Left ventricle myocardium inferior (tissue), 1 donor: ENCODE results near the gene UHRF1. TPM values are rescaled to one million over a fixed set of nuclear protein-coding genes. Genes with fewer than 3 reads are reported as not detected.

ENCODE experiments used
- DNase-seq: peaks from one replicate; pipeline ENCODE4 v3.0.0-alpha.2; 2020
- H3K27ac ChIP-seq: fragments of 200-600 bp; replicated peaks from 2 replicates; pipeline ENCODE4 v1.8.0; 2021
- H3K27me3 ChIP-seq: fragments of 200-600 bp; 2 replicates; pipeline ENCODE4 v1.8.0; 2021; ENCODE audit warnings: low read depth
- H3K36me3 ChIP-seq: fragments of 200-600 bp; 2 replicates; pipeline ENCODE4 v1.8.0; 2021
- H3K4me1 ChIP-seq: fragments of 200-600 bp; 2 replicates; pipeline ENCODE4 v1.8.0; 2021
- H3K4me3 ChIP-seq: fragments of 200-600 bp; 2 replicates; pipeline ENCODE4 v1.8.0; 2021; ENCODE audit warnings: mild to moderate bottlenecking, moderate library complexity
- H3K9me3 ChIP-seq: fragments of 200-600 bp; replicated peaks from 2 replicates; pipeline ENCODE4 v1.8.0; 2021
- intact Hi-C: fragments of 100-400 bp; cut with micrococcal nuclease; formaldehyde crosslinking; loops from one replicate; pipeline ENCODE4 v1.11.0; 2022
- total RNA-seq: library from RNA; stranded (reverse); fragmentation: NEBNext Ultra II Directional; extraction: Animal tissue kit (Norgen Biotek cat#: 25700); gene quantifications from one replicate; pipeline ENCODE4 v1.2.1, GENCODE V29; 2021
- TF ChIP-seq, protein P1 (sequence below): fragments of 200-600 bp; IDR thresholded peaks from 2 replicates; pipeline ENCODE4 v1.8.0; 2021; ENCODE audit warnings: antibody characterized with exemption, mild to moderate bottlenecking, borderline replicate concordance
- donor health status: DM: no; HTN: yes; CAD: no; lungs with severe emphysema.

The UHRF1 gene
- total RNA-seq, 1 donor from 2014 or later = 1.3 TPM

- H3K36me3 ChIP-seq = no peaks in the 10 kb centered on the region
- no peaks in the 10 kb centered on the region for H3K9me3 ChIP-seq
- TF ChIP-seq, protein P1, sequence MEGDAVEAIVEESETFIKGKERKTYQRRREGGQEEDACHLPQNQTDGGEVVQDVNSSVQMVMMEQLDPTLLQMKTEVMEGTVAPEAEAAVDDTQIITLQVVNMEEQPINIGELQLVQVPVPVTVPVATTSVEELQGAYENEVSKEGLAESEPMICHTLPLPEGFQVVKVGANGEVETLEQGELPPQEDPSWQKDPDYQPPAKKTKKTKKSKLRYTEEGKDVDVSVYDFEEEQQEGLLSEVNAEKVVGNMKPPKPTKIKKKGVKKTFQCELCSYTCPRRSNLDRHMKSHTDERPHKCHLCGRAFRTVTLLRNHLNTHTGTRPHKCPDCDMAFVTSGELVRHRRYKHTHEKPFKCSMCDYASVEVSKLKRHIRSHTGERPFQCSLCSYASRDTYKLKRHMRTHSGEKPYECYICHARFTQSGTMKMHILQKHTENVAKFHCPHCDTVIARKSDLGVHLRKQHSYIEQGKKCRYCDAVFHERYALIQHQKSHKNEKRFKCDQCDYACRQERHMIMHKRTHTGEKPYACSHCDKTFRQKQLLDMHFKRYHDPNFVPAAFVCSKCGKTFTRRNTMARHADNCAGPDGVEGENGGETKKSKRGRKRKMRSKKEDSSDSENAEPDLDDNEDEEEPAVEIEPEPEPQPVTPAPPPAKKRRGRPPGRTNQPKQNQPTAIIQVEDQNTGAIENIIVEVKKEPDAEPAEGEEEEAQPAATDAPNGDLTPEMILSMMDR = no peak
- no peak overlapping the region for H3K4me3 ChIP-seq
- no peak overlapping the region for H3K27ac ChIP-seq
- intact Hi-C loops = no loop called here
- no peaks in the 10 kb centered on the region for H3K27me3 ChIP-seq
- DNase-seq = no peak
- H3K4me1 ChIP-seq = no peaks in the 10 kb centered on the region
These were observed 13.4 kb downstream of the UHRF1 start for GRCh38 chr19:4922530-4923275.

DNA sequence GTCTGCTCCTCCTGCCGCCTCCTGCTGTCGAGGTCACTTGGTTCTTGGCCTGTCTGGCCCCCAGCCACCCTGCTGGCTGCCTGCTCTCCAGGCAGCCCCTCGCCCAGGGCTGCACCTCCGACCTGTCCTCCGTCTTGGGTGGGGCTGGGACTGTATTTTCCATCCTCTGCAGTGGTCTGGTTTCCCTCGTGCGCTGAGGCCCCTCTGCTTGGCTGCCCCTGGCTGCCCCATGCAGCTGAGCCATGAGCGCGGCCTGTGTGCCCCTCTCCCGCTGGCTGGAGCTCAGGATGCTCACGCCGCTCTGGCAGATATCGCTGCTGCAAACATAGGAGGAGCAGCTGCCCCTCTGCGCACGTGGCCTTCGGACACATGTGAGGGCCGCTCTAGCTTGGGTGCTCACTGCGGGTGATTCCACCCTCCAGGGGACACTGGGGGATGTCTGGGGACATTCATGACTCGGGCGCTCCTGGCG is 14.0 kb downstream of the UHRF1 start:
- H3K27me3 ChIP-seq = no peaks in the 10 kb centered on the region
- H3K4me1 ChIP-seq = no peaks in the 10 kb centered on the region
- no peak overlapping the region for H3K27ac ChIP-seq
- TF ChIP-seq, protein P1 = no peak
- DNase-seq = no peak
- intact Hi-C loops = no loop called here
- no peak overlapping the region for H3K4me3 ChIP-seq
- no peaks in the 10 kb centered on the region for H3K36me3 ChIP-seq
- no peaks in the 10 kb centered on the region for H3K9me3 ChIP-seq

DNA sequence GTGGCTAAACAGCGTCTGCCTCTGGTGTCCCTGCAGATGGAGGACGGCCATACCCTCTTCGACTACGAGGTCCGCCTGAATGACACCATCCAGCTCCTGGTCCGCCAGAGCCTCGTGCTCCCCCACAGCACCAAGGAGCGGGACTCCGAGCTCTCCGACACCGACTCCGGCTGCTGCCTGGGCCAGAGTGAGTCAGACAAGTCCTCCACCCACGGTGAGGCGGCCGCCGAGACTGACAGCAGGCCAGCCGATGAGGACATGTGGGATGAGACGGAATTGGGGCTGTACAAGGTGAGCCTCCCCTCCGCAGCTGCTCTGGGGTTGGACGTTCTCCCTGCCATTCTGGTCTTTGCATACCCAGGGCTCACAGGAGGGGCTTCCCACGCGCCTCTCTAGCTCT is 19.9 kb downstream of the UHRF1 start:
- intact Hi-C loops = no loop called here
- no peaks in the 10 kb centered on the region for H3K27me3 ChIP-seq
- TF ChIP-seq, protein P1 = no peak
- no peak overlapping the region for H3K27ac ChIP-seq
- no peaks in the 10 kb centered on the region for H3K9me3 ChIP-seq
- no peaks in the 10 kb centered on the region for H3K4me1 ChIP-seq
- no peaks in the 10 kb centered on the region for H3K36me3 ChIP-seq
- no peak for DNase-seq
- H3K4me3 ChIP-seq = no peak overlapping the region

DNA sequence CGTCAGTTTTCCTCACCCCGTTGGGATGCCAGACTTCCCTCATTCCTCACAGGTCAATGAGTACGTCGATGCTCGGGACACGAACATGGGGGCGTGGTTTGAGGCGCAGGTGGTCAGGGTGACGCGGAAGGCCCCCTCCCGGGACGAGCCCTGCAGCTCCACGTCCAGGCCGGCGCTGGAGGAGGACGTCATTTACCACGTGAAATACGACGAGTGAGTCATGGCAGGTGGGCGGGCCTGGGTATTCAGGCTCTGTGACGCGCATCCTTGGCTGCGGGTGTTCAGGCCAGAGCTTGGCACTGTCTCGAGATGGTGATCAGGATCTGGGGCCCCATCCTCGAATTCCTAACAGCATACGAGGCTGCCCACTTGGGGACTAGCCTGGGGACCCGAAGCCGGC is 21.4 kb downstream of the UHRF1 start:
- Histone ChIP-seq H3K4me1 (no peaks in the 10 kb centered on the region), H3K27me3 (no peaks in the 10 kb centered on the region), H3K27ac (no peak overlapping the region), H3K4me3 (no peak overlapping the region), H3K36me3 (no peaks in the 10 kb centered on the region), H3K9me3 (no peaks in the 10 kb centered on the region)
- DNase-seq = no peak
- TF ChIP-seq, protein P1 = no peak
- intact Hi-C loops = no loop called here

- no peak overlapping the region for H3K4me3 ChIP-seq
These were observed 23.4 kb downstream of the UHRF1 start for GRCh38 chr19:4932711-4933110.

More at GRCh38 chr19:4932711-4933110, 23.4 kb downstream of the UHRF1 start:
- Histone ChIP-seq H3K36me3 (no peaks in the 10 kb centered on the region), H3K27me3 (no peaks in the 10 kb centered on the region), H3K9me3 (no peaks in the 10 kb centered on the region), H3K4me1 (no peaks in the 10 kb centered on the region), H3K27ac (no peak overlapping the region)
- TF ChIP-seq, protein P1 = no peak
- DNase-seq = no peak
- intact Hi-C loops = no loop called here
